H1 (cell line): ENCODE results near the gene ACBD4. TPM values are rescaled to one million over a fixed set of nuclear protein-coding genes. Genes with fewer than 3 reads are reported as not detected.

Source experiments
- CTCF ChIA-PET: fragments of 300-600 bp; sonication (Branson Sonifier 250); formaldehyde crosslinking; loops from one replicate; lab custom pipeline; 2021; ENCODE audit not compliant: partially characterized antibody; lab: Charles Lee
- POLR2A ChIA-PET: fragments of 300-600 bp; sonication (Branson Sonifier 250); formaldehyde crosslinking; loops from one replicate; lab custom pipeline; 2021; ENCODE audit warnings: inconsistent platforms; ENCODE audit not compliant: partially characterized antibody; lab: Charles Lee
- DNase-seq, 2 experiments: peaks; one replicate each; pipeline versions ENCODE4 v3.0.0 to v3.0.0-alpha.2; 2010 to 2022; ENCODE audit warnings: low spot score in 2 of 2, low read depth in 1 of 2, mixed read lengths in 1 of 2
- FAIRE-seq: peaks from 2 replicates; lab custom pipeline; 2011; peaks lifted over from hg19 to GRCh38; lab: Jason Lieb, UNC
- H2AFZ ChIP-seq: 2 replicates; pipeline ENCODE4 v1.8.1; 2012; ENCODE audit warnings: low read length, inconsistent platforms
- H2AK5ac ChIP-seq: 2 replicates; pipeline ENCODE4 v1.6.1; 2013; ENCODE audit warnings: low read depth, low read length
- H2BK120ac ChIP-seq: replicated peaks from 2 replicates; pipeline ENCODE3; 2013; ENCODE audit warnings: low read depth, low read length, inconsistent platforms
- H2BK12ac ChIP-seq: 2 replicates; pipeline ENCODE4 v1.6.1; 2013; ENCODE audit warnings: low read depth, low read length
- H2BK15ac ChIP-seq: 2 replicates; pipeline ENCODE4 v1.6.1; 2013; ENCODE audit warnings: low read length
- H2BK20ac ChIP-seq: 2 replicates; pipeline ENCODE4 v1.6.1; 2013; ENCODE audit warnings: low read length
- H2BK5ac ChIP-seq: 2 replicates; pipeline ENCODE4 v1.6.1; 2013; ENCODE audit warnings: low read depth, low read length
- H3K14ac ChIP-seq: 2 replicates; pipeline ENCODE4 v1.6.1; 2013; ENCODE audit warnings: inconsistent platforms; ENCODE audit not compliant: insufficient read length
- H3K18ac ChIP-seq: 2 replicates; pipeline ENCODE4 v1.6.1; 2013; ENCODE audit warnings: low read length; ENCODE audit errors: extremely low read depth
- H3K23ac ChIP-seq: 2 replicates; pipeline ENCODE4 v1.6.1; 2013; ENCODE audit warnings: inconsistent platforms; ENCODE audit not compliant: insufficient read length
- H3K23me2 ChIP-seq: 2 replicates; pipeline ENCODE4 v1.6.1; 2013; ENCODE audit warnings: low read depth, low read length
- H3K27ac ChIP-seq: 2 replicates; pipeline ENCODE4 v1.6.1; 2011; ENCODE audit warnings: low read depth, low read length, inconsistent platforms
- H3K27me3 ChIP-seq, 4 experiments: replicated peaks in 1 of 4; 1 replicate in 1 of 4; 2 replicates in 3 of 4; pipeline versions ENCODE4 v1.6.1 to v1.8.1; 2011 to 2013; ENCODE audit warnings: low read length in 3 of 4, mild to moderate bottlenecking in 3 of 4, inconsistent platforms in 2 of 4, mixed read lengths in 2 of 4, moderate library complexity in 1 of 4; ENCODE audit not compliant: control insufficient read depth in 3 of 4, insufficient read depth in 3 of 4; ENCODE audit errors: extremely low read depth in 1 of 4
- H3K36me3 ChIP-seq, 4 experiments: 2 replicates each; pipeline versions ENCODE4 v1.6.1 to v1.8.1; 2011 to 2013; ENCODE audit warnings: mild to moderate bottlenecking in 4 of 4, low read length in 3 of 4, moderate library complexity in 2 of 4, control low read depth in 1 of 4, inconsistent platforms in 1 of 4; ENCODE audit not compliant: insufficient read depth in 4 of 4, control insufficient read depth in 2 of 4
- H3K4ac ChIP-seq: replicated peaks from 2 replicates; pipeline ENCODE3; 2013; ENCODE audit warnings: low read length, low read depth, mixed read lengths, inconsistent platforms; ENCODE audit not compliant: insufficient read length
- H3K4me1 ChIP-seq, 4 experiments: replicated peaks in 1 of 4; 1 replicate in 1 of 4; 2 replicates in 3 of 4; pipeline versions ENCODE4 v1.6.1 to v1.8.1; 2011 to 2013; ENCODE audit warnings: low read length in 3 of 4, inconsistent platforms in 2 of 4, mixed read lengths in 1 of 4; ENCODE audit not compliant: insufficient read depth in 4 of 4, control insufficient read depth in 3 of 4
- H3K4me2 ChIP-seq, 2 experiments: 2 replicates each; pipeline versions ENCODE4 v1.6.1 to v1.8.1; 2011 to 2013; ENCODE audit warnings: low read depth in 2 of 2, low read length in 2 of 2, control low read depth in 1 of 2, inconsistent platforms in 1 of 2, mild to moderate bottlenecking in 1 of 2; ENCODE audit not compliant: insufficient read depth in 1 of 2
- H3K4me3 ChIP-seq, 4 experiments: fragments of 200-600, 300-600 bp in 1 of 4; sonication (generic), shearing (Covaris generic), sonication (Bioruptor Twin) in 1 of 4; 2 replicates each; pipeline versions ENCODE4 v1.5.1 to v1.8.1; 2011 to 2016; ENCODE audit warnings: low read length in 4 of 4, low read depth in 3 of 4, control low read depth in 2 of 4, inconsistent platforms in 2 of 4, mild to moderate bottlenecking in 2 of 4, mixed read lengths in 1 of 4, moderate library complexity in 1 of 4; ENCODE audit not compliant: insufficient read depth in 2 of 4; ENCODE audit errors: extremely low read depth in 1 of 4
- H3K56ac ChIP-seq: replicated peaks from 2 replicates; pipeline ENCODE3; 2013; ENCODE audit warnings: low read depth, mild to moderate bottlenecking, mixed read lengths, low read length, inconsistent platforms; ENCODE audit not compliant: insufficient read length
- H3K79me1 ChIP-seq: 2 replicates; pipeline ENCODE4 v1.6.1; 2013; ENCODE audit warnings: low read depth, low read length, control low read depth
- H3K79me2 ChIP-seq, 2 experiments: 2 replicates each; pipeline versions ENCODE4 v1.6.1 to v1.8.1; 2012 to 2013; ENCODE audit warnings: low read length in 2 of 2, mild to moderate bottlenecking in 2 of 2, inconsistent platforms in 1 of 2; ENCODE audit not compliant: insufficient read depth in 2 of 2, control insufficient read depth in 1 of 2
- H3K9ac ChIP-seq, 4 experiments: replicated peaks in 1 of 4; 1 replicate in 1 of 4; 2 replicates in 3 of 4; pipeline versions ENCODE4 v1.6.1 to v1.8.1; 2011 to 2013; ENCODE audit warnings: low read depth in 3 of 4, low read length in 3 of 4, control low read depth in 2 of 4, mild to moderate bottlenecking in 2 of 4, moderate library complexity in 2 of 4, inconsistent platforms in 1 of 4; ENCODE audit errors: extremely low read depth in 1 of 4
- H3K9me3 ChIP-seq, 2 experiments: 2 replicates each; pipeline versions ENCODE4 v1.6.1 to v1.8.1; 2012 to 2013; ENCODE audit warnings: mild to moderate bottlenecking in 2 of 2, moderate library complexity in 2 of 2, control low read depth in 1 of 2, inconsistent platforms in 1 of 2, low read depth in 1 of 2, low read length in 1 of 2, mixed read lengths in 1 of 2; ENCODE audit not compliant: insufficient read depth in 2 of 2
- H4K20me1 ChIP-seq, 2 experiments: replicated peaks in 1 of 2; 2 replicates each; pipeline versions ENCODE3 to v1.8.1; 2011 to 2013; ENCODE audit warnings: inconsistent platforms in 2 of 2, low read length in 2 of 2, mild to moderate bottlenecking in 1 of 2; ENCODE audit not compliant: insufficient read depth in 2 of 2, control insufficient read depth in 1 of 2
- H4K5ac ChIP-seq: 2 replicates; pipeline ENCODE4 v1.6.1; 2013; ENCODE audit warnings: low read length, low read depth, mixed read lengths, inconsistent platforms; ENCODE audit not compliant: insufficient read length
- H4K8ac ChIP-seq: 2 replicates; pipeline ENCODE4 v1.8.0; 2013; ENCODE audit warnings: mild to moderate bottlenecking, moderate library complexity, low read length, inconsistent platforms; ENCODE audit not compliant: insufficient read depth; ENCODE audit errors: extremely low read depth
- H4K91ac ChIP-seq: replicated peaks from 2 replicates; pipeline ENCODE3; 2013; ENCODE audit warnings: low read length, mixed read lengths, inconsistent platforms; ENCODE audit not compliant: insufficient read length
- ASH2L ChIP-seq: fragments of 200-600, 300-600 bp; sonication (generic); IDR thresholded peaks from one replicate; pipeline ENCODE4 v1.7.1; 2017; ENCODE audit warnings: low read length
- ATF3 ChIP-seq: IDR thresholded peaks from 2 replicates; pipeline ENCODE4 v1.6.1; 2011; ENCODE audit warnings: low read depth, mild to moderate bottlenecking, low read length; ENCODE audit not compliant: insufficient read depth
- CHD1 ChIP-seq: IDR thresholded peaks from 2 replicates; pipeline ENCODE4 v1.6.1; 2012; ENCODE audit warnings: low read depth, low read length, improper control_type of control experiment
- HDAC2 ChIP-seq, 2 experiments: fragments of 300-600 bp in 1 of 2; sonication (generic) in 1 of 2; IDR thresholded peaks; 2 replicates each; pipeline ENCODE4 v1.6.1; 2011 to 2012; ENCODE audit warnings: low read depth in 2 of 2, low read length in 2 of 2, mild to moderate bottlenecking in 2 of 2, moderate library complexity in 2 of 2, borderline replicate concordance in 1 of 2, inconsistent platforms in 1 of 2
- HDAC6 ChIP-seq: IDR thresholded peaks from one replicate; pipeline ENCODE4 v1.7.1; 2012; ENCODE audit warnings: low read depth, mild to moderate bottlenecking, inconsistent platforms, low read length, moderate library complexity
- KDM1A ChIP-seq: fragments of 200-600, 300-600 bp; sonication (generic); IDR thresholded peaks from 2 replicates; pipeline ENCODE4 v1.7.1; 2016; ENCODE audit warnings: mild to moderate bottlenecking, low read length, borderline replicate concordance
- TAF1 ChIP-seq: IDR thresholded peaks from 2 replicates; pipeline ENCODE4 v1.6.1; 2011; ENCODE audit warnings: mild to moderate bottlenecking, low read depth, low read length
- ZNF274 ChIP-seq: IDR thresholded peaks from 2 replicates; pipeline ENCODE4 v1.7.0; 2012; ENCODE audit warnings: low read length, borderline replicate concordance; ENCODE audit errors: extremely low read depth
- WGBS, 2 experiments: shearing (Covaris generic) in 1 of 2; methylation state at CpG; one replicate each; pipeline versions ENCODE4 v1.1.6 to v1.1.7; 2013 to 2015; ENCODE audit warnings: low lambda C conversion rate in 2 of 2, mixed read lengths in 2 of 2, inconsistent platforms in 1 of 2, low coverage in 1 of 2, missing lambda C conversion rate in 1 of 2; ENCODE audit not compliant: insufficient replicate concordance in 2 of 2, insufficient coverage in 1 of 2, insufficient read length in 1 of 2; ENCODE audit errors: extremely low coverage in 1 of 2, missing lambda C conversion rate in 1 of 2; 5-methylcytosine and 5-hydroxymethylcytosine counted together
- long read RNA-seq, 2 experiments: library from RNA in 1 of 2; library from capped mRNA in 1 of 2; stranded (forward); transcript quantifications; one replicate each; pipeline ENCODE4 v2.0.0, GENCODE V29; 2021; ENCODE audit warnings: inconsistent platforms in 1 of 2
- polyA minus RNA-seq, 3 experiments: library from RNA; depleted of rRNA, polyadenylated mRNA; stranded (reverse); fragments of >200 nt; gene quantifications; 1 replicate in 2 of 3; 2 replicates in 1 of 3; pipeline ENCODE4 v1.2.3, GENCODE V29; 2011
- polyA plus RNA-seq, 7 experiments: library from polyadenylated mRNA; depleted of rRNA in 3 of 7; stranded (reverse) in 5 of 7; unstranded in 2 of 7; fragments of >200 nt in 5 of 7; fragments of 200-250 nt in 2 of 7; gene quantifications; 1 replicate in 5 of 7; 2 replicates in 1 of 7; 4 replicates in 1 of 7; pipeline versions ENCODE4 v1.2.1 to v1.2.3, GENCODE V29; 2011 to 2013; ENCODE audit warnings: missing spikeins in 2 of 7, mixed read lengths in 2 of 7
- total RNA-seq: library from RNA; stranded (reverse); fragmentation: NEBNext Ultra II Directional; extraction: Animal tissue kit (Norgen Biotek cat#: 25700); gene quantifications from 2 replicates; pipeline ENCODE4 v1.2.1, GENCODE V29; 2021

Gene ACBD4
- total RNA-seq (9.3 and 10.7 TPM in 2 replicates), polyA plus RNA-seq (2011; rRNA removed) (7.3 and 14.2 TPM in 2 replicates), polyA minus RNA-seq (2011; rRNA and poly(A)+ RNA removed) (7.1 and 7.7 TPM in 2 replicates)
- 15.5 TPM for polyA plus RNA-seq (2011; cell fraction: cytosol; rRNA removed)
- polyA plus RNA-seq (2011; cell fraction: nucleus; rRNA removed) = 47.3 TPM
- 10.5 to 14.1 TPM (median 12.7 TPM) in 4 replicates for polyA plus RNA-seq (2012, experiment 1 of 2)
- polyA plus RNA-seq (2012, experiment 2 of 2) = 9.2 TPM
- 9.3 TPM for polyA plus RNA-seq (2013, experiment 1 of 2)
- polyA plus RNA-seq (2013, experiment 2 of 2) = 7.3 TPM
- 8.5 TPM for polyA minus RNA-seq (2011; cell fraction: cytosol; rRNA and poly(A)+ RNA removed)
- 18.7 TPM for polyA minus RNA-seq (2011; cell fraction: nucleus; rRNA and poly(A)+ RNA removed)
- long read RNA-seq, experiment 1, partial matches to known transcripts = 1 of 1 reads
- long read RNA-seq, experiment 1, other reads (novel, unspliced or antisense) = 0 of 1 reads
- long read RNA-seq, experiment 2 = 0 reads

- peak within 1 kb of the TSS; percentile 58 to 81 for H3K4me2 ChIP-seq
- no peak within 1 kb of the TSS for H3K56ac ChIP-seq
- no peak within 1 kb of the TSS for H2AK5ac ChIP-seq
- H4K5ac ChIP-seq = peak within 1 kb of the TSS; percentile 32
- 13% methylated on average over 40 of the region's 40 CpGs; no CpG with 5 or more reads in 1 of the 2 experiments for WGBS, 2 experiments
- ChIA-PET POLR2A (interaction anchor here (0.6 to 15.8 kb wide), 8 partner anchors 9 to 224 kb away, joined by 3 to 185 read pairs (median 4); partner anchors contain the start of gene HEXIM1), CTCF (interaction anchor here (0.6 to 11.7 kb wide), 65 partner anchors 8 to 358 kb away, joined by 3 to 156 read pairs (median 5); partner anchors contain the start of genes FMNL1, HEXIM1 and HEXIM2)
- no peak within 1 kb of the TSS for H2BK15ac ChIP-seq
- peak within 1 kb of the TSS; percentile 26 to 65 (median 58) for H3K4me3 ChIP-seq
- peak within 1 kb of the TSS; percentile 94; the same call in 1 of the 2 replicates for H4K8ac ChIP-seq
- no peaks in the 10 kb centered on the region for H3K79me2 ChIP-seq
- no peak within 1 kb of the TSS for H3K23ac ChIP-seq
- H3K23me2 ChIP-seq = peaks cover 6% of the 10 kb centered on the region
- no peak within 1 kb of the TSS for H3K14ac ChIP-seq
- no peaks in the 10 kb centered on the region for H3K36me3 ChIP-seq
- H2BK5ac ChIP-seq = 0 out of 2 replicates have a peak within 1 kb of the TSS, but pooled peaks have one; percentile 36
- no peak within 1 kb of the TSS for H3K4ac ChIP-seq
- H4K91ac ChIP-seq = peak within 1 kb of the TSS; percentile 32
- H3K27ac ChIP-seq = no peak within 1 kb of the TSS
- peak within 1 kb of the TSS; percentile 73; the same call in 1 of the 2 replicates for H3K18ac ChIP-seq
- H3K4me1 ChIP-seq = peaks cover 0 to 6% (median 2%) of the 10 kb centered on the region in 4 experiments; a peak in 3 of 7 replicates
- peaks cover 5 to 10% of the 10 kb centered on the region in 2 experiments for H4K20me1 ChIP-seq
- H2BK120ac ChIP-seq = no peak within 1 kb of the TSS
- FAIRE-seq (peak; percentile 100), DNase-seq (peak; percentile 87 to 99)
- H3K9me3 ChIP-seq = no peaks in the 10 kb centered on the region
- H2BK12ac ChIP-seq = no peak within 1 kb of the TSS
- H3K9ac ChIP-seq = peak within 1 kb of the TSS in 2 of 4 experiments; percentile 7 to 9; a peak in 1 of 7 replicates
- no peaks in the 10 kb centered on the region for H3K27me3 ChIP-seq
- 0 out of 2 replicates have a peak within 1 kb of the TSS, but pooled peaks have one; percentile 3 for H2AFZ ChIP-seq
- no peaks in the 10 kb centered on the region for H3K79me1 ChIP-seq
- no peak within 1 kb of the TSS for H2BK20ac ChIP-seq
- TF ChIP-seq ZNF274 = no peak
- TF ChIP-seq HDAC2 (IDR thresholded peaks at IDR 0.05; ENCODE audit: borderline replicate concordance in 1 of 2, low read depth in 2 of 2, low read length in 2 of 2) = peak in 1 of 2 experiments; percentile 67; a peak in 1 of 4 replicates
- peak; percentile 50 for TF ChIP-seq ASH2L
- TF ChIP-seq HDAC6 = no peak
- TF ChIP-seq CHD1 = no peak
- TF ChIP-seq ATF3 = peak; percentile 74; the same call in 1 of the 2 replicates
- peak; percentile 34; the same call in 1 of the 2 replicates for TF ChIP-seq TAF1
- no peak for TF ChIP-seq KDM1A
Measured at GRCh38 chr17:45135192-45135977, at the start of gene ACBD4. TSS of gene ACBD4 (plus strand) at chr17:45135687. CDS start at chr17:45136145, 458 bp downstream.
